HS-5 (cell line): Measurements from ENCODE around the gene BNC1.
"Not testable (repeated sequence)": the region's sequence is repeated elsewhere in the genome, so short reads cannot be mapped to it uniquely, and the experiment has no call there.

Source experiments
- DNase-seq: peaks from one replicate; pipeline ENCODE4 v3.0.0-alpha.2; 2012; ENCODE audit warnings: low read depth

BNC1 gene

DNA sequence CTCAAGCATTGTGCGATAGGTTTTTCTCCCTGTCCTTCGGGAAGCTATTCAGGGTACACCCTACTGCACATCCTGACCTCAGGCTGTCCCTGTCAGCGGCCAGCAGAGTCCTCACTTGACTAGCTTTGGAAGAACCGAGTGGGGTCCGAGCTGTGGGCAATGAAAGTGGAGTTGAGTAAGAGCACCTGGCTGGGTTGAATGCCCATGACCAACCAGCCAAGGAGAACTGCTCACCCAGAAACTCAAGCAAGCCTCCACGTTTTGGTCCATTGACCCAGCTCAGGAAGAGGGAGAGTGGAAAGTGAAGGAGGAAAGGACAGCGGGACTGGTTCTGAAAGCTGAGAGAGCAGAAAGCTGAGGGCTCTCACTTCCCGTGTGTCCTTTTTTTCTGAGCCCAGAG, 40.8 kb downstream of the BNC1 start:
- no peak for DNase-seq

DNA sequence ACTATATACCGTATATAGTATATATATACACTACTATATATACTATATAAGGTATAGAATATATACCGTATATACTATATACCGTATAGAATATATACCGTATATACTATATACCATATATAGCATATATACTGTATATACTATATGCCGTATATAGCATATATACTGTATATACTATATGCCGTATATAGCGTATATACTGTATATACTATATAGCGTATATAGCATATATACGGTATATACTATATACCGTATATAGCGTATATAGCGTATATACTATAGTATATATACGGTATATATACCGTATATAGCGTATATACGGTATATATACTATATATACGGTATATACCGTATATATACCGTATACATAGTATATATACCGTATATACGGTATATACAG, 54.2 kb downstream of the BNC1 start:
- DNase-seq: no peak

DNA sequence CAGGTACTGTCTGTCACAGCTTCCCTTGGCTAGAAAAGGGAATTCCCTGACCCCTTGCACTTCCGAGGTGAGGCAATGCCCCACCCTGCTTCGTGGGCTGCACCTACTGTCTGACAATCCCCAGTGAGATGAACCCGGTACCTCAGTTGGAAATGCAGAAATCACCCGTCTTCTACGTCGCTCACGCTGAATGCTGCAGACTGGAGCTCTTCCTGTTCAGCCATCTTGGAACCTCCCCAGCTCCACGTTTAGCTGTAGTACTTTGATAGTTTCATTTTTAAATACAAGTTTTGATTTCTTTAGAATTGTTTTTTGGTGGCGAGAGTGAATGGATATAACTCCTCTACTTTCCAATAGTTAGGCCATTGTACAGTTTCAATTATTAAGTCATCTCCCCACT, 59.0 kb downstream of the BNC1 start:
- no peak for DNase-seq

DNA sequence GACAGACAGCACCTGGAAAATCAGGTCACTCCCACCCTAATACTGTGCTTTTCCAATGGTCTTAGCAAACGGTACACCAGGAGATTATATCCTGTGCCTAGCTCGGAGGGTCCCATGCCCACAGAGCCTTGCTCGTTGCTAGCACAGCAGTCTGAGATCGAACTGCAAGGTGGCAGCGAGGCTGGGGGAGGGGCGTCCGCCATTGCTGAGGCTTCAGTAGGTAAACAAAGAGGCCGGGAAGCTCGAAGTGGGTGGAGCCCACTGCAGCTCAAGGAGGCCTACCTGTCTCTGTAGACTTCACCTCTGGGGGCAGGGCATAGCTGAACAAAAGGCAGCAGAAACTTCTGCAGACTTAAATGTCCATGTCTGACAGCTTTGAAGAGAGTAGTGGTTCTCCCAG, 62.7 kb downstream of the BNC1 start:
- not testable (repeated sequence) for DNase-seq

DNA sequence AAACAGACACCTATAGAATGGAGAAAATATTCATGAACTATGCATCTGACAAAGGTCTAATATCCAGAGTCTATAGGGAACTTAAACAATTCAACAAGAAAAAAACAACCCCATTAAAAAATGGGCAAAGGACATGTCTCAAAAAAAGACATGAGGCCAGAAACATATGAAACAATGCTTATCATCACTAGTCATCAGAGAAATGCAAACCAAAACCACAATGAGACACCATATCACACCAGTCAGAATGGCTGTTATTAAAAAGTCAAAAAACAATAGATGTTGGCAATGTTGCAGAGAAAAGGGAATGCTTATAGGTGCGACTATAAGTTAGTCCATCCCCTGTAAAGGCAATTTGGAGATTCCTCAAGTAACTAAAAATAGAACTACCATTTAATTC, 65.4 kb downstream of the BNC1 start:
- no peak for DNase-seq

DNA sequence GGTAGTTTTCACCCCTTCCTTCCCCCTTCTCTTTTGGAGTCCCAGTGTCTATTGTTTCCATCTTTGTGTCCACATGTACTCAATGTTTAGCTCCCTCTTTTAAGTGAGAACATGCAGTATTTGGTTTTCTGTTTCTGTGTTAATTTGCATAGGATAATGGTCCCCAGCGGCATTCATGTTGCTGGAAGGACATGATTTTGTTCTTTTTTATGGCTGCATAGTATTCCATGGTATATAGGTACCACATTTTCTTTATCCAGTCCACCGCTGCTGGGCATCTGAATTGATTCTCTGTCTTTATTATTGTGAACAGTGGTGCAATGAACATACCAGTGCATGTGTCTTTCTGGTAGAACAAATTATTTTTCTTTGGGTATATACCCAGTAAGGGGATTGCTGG, 69.2 kb downstream of the BNC1 start:
- DNase-seq: no peak

DNA sequence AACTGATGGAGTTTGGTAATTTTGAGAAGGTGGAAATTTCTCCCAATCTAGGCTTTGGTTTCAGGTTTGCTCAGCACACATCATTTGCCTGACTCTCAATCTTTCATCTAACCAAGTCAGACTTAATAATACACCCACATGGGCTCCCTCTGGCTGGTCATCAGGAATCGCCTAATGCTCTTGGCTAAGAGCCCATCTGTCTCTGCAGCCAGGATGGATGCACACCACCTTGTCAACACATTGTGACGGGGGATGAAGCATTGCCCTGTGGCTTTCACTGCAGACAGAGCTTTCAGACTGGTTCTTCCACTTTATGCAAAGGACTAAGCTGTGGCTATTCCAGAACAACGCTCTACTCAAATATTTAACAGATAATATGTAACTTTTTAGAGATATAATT, 73.8 kb downstream of the BNC1 start:
- no peak for DNase-seq

DNA sequence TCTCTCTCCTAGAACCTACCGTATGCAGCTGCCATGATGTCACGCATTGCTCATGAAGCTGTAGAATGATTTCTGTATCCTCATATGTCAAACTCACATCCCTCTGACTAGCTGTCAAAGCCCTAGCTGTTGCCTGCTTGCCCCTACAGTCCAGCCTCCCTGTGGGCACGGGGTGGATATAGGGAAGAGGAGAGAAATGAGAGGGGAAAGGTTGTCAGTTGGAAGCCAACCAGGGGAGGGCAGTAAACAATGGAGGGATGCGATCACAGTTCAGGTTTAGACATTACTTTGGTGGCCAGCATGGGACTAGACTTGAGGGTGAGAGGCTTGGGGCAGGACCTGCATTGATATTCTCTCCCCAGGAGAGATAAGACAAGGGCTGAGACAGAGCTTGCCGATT, 75.1 kb downstream of the BNC1 start:
- no peak for DNase-seq

DNA sequence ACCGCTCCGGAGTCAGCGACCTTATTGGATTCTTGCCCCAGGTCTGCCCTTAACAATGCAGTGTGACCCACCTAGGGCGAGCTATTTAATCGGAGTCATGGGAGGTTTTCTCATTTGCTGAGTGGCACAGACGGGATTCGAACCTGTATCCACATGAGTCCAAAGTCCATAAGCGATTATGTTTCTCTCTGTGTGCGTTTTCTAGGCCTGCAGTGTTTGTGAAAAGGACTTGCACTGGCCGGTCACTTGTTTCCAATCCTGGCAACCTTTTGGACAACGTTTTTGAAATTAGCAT, 76.2 kb downstream of the BNC1 start:
- no peak for DNase-seq

DNA sequence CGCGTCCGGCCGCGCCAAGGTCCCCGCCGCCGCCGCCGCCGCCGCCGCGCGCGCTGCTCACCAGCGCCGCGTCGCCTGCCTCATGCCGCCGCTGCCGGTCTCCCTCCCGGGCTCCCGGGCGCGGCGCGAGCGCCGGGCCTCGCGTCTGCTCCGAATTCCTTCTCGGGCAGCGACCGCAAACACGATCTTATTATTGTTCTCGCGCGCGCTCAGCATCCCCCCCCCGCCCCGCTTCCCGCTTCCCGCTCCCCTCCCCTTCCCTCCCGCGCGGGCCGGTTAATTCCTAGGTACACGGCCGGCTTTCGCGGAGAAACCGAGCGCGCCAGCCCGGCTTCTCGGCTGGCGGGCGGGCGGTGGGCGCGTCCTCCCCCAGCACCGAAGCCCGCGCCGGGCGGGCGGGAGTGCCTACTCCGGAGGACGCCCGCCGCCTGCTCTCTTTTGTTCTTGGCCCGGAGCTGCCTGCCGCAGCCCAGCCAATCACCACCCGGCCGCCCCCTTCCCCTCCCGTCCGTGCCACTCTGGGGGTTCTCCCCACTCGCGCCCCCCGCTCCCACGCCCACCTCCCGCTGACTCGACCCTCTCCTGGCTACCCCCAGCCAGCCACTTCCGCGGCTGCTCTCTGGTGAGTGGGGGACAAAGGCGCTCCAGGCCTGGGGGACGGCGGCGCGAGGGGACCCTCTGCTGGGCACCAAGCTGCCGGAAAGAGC, 76.7 kb downstream of the BNC1 start, which contains the start of gene HDGFL3:
Gene HDGFL3, minus strand, starts transcription at position 164 of the 707 bp plus-strand sequence. CDS start 409 bp downstream, outside the sequence.
- no peak for DNase-seq

DNA sequence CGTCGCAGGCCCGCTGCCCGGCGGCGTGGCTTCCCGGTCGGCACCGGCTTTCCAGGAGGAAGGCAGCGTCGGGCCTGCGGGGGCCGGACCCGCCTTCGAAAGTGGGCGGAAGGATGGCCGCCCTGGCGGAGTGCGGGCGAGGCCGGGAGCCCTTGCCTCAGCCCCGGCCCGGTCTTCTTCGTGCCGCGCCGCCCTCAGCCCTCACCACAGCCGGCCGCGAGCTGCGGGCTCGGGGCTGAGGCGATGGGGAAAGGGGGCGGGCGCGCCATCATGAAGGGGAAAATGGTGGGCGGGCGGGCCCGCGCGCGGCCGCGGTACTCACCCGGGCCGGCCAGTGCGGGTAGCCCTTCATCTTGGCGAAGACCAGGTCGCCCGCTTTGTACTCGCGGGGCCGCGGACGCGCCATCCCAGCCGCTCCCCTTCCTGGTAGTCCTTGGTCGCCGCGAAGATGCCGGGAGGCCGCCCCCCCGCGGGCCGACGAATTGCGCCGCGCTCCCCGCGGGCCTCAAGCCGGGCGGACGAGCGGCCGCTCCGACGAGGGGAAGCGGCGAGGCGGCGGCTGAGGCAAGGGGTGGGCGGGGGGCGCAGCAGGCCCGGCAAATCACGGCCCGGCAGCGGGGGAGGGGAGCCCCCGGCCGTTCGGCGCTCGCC, 77.3 kb downstream of the BNC1 start:
- no peak for DNase-seq

DNA sequence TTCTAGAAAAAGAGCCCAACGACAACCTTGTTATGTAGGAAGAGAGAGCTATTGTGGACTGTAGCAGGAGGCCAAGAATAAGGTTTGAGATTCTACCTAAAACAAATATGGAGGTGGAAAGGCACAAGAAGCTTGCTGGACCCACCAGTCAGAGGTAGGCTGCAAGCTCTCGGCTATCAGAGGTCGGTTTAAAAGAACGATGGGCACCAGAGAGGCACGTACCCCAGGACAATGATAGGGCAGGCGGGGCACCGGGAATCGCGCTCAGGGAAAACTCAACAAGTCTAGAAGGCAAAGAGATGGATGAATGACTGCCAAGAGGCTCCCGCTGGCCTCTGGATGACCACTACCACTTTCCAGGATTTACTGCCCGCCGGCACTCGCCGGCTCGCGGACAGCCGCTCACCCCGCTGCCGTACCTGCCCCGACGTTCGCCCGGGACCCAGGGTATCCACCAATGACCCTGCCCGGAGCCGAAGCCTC, 77.9 kb downstream of the BNC1 start:
- DNase-seq: no peak
